Measurements from ENCODE around the gene BIN1.

The BIN1 gene

DNA sequence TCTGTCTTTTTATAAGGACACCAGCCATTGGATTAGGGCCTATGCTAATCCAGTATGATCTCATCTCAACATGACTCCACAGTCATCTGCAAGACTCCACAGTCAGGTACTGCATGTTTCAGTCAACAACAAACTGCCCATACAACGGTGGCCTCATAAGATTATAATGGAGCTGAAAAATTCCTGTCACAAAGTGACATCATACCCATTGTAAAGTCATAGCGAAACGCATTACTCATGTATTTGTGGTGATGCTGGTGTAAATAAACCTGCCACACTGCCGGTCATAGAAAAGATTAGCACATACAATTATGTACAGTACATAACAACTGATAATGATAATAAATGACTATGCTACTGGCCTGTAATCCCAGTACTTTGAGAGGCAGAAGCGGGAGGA lies 106.0 kb downstream of the BIN1 start:
- H3K9ac ChIP-seq (ENCODE audit: low read depth, low read length) = no peak overlapping the region
- H3K4me1 ChIP-seq (ENCODE audit: control insufficient read depth, insufficient read depth, low read length) = 0 out of 2 replicates have a peak, but pooled peaks cover 6% of the 10 kb centered on the region
- H3K36me3 ChIP-seq (ENCODE audit: control insufficient read depth, insufficient read depth, low read length) = no peaks in the 10 kb centered on the region
- no peaks in the 10 kb centered on the region for H3K27me3 ChIP-seq (ENCODE audit: control insufficient read depth, insufficient read depth, low read length)
- H3K4me3 ChIP-seq (ENCODE audit: low read depth, low read length) = no peak overlapping the region
- H3K27ac ChIP-seq (ENCODE audit: low read depth, low read length) = no peak overlapping the region
- H3K9me3 ChIP-seq (ENCODE audit: control insufficient read depth, insufficient read depth, low read length) = no peaks in the 10 kb centered on the region

DNA sequence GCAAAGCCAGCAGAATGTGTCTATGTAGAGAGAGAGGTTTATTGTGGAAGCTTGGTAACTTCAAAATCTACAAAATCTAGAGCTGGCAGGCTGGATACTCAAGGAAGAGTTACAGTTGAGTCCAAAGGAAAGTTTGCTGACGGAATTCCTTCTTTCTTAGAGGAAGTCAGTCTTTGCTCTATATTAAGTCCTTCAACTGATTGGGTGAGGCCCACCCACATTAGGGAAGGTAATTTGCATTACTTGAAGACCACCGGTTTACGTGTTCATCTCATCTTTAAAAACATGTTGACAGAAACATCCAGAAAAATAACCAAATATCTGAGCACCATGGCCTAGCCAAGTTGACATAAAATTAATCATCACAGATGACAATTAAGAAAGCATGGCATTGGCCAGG lies 106.8 kb downstream of the BIN1 start:
- no peak overlapping the region for H3K27ac ChIP-seq (ENCODE audit: low read depth, low read length)
- H3K36me3 ChIP-seq (ENCODE audit: control insufficient read depth, insufficient read depth, low read length) = no peaks in the 10 kb centered on the region
- no peaks in the 10 kb centered on the region for H3K27me3 ChIP-seq (ENCODE audit: control insufficient read depth, insufficient read depth, low read length)
- H3K4me3 ChIP-seq (ENCODE audit: low read depth, low read length) = no peak overlapping the region
- no peak overlapping the region for H3K9ac ChIP-seq (ENCODE audit: low read depth, low read length)
- H3K9me3 ChIP-seq (ENCODE audit: control insufficient read depth, insufficient read depth, low read length) = no peaks in the 10 kb centered on the region
- 0 out of 2 replicates have a peak, but pooled peaks cover 5% of the 10 kb centered on the region for H3K4me1 ChIP-seq (ENCODE audit: control insufficient read depth, insufficient read depth, low read length)

DNA sequence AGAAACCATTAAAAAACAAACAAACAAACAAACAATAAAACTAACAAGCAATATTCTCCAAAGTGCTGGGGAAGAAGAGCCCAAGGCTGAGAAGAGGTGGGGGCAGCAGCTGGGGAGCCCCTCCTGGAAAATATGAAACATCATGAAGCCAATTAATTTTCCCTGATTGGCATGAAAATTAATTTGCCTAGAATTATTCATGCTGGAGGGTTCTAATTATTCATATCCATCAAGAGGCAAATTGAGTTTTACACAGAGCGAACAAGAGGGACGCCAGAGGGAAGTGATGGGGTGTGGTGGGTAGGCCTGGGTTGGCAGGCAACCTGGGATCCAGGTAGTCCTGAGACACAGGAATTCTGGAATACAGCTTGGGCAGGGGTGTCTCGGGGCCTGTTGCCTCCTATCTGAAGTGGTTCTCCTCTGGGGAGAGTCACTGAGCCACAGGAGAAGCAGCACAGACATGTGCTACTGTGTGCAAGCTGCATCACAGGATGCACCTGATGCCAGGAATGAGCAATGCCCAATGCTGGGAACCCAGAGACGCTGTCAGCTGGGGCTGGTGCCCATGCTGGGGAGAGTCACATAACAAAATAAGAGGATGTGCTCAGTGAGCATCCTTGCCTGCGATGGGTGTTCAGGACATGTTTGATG lies 107.7 kb downstream of the BIN1 start:
- Histone ChIP-seq H3K27me3 (ENCODE audit: control insufficient read depth, insufficient read depth, low read length) (no peaks in the 10 kb centered on the region), H3K9me3 (ENCODE audit: control insufficient read depth, insufficient read depth, low read length) (no peaks in the 10 kb centered on the region), H3K4me1 (ENCODE audit: control insufficient read depth, insufficient read depth, low read length) (no peaks in the 10 kb centered on the region), H3K27ac (ENCODE audit: low read depth, low read length) (no peak overlapping the region), H3K4me3 (ENCODE audit: low read depth, low read length) (no peak overlapping the region), H3K36me3 (ENCODE audit: control insufficient read depth, insufficient read depth, low read length) (no peaks in the 10 kb centered on the region), H3K9ac (ENCODE audit: low read depth, low read length) (no peak overlapping the region)

DNA sequence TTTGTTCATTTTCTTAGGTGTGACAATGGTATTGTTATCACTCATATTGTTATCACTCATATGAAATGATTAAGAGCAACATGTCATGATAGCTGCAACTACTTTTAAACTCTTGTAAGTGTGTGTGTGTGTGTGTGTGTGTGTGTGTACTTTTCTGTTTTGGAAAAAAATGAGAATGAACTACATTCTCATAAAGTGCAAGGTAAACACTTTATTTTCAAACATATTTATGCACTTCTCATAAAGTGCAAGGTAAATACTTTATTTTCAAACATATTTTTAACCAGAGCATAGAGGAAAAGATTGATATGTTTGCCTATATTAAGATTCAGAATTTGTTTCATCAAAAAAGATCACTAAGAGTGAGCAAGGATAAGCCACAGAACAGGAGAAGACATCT lies 108.5 kb downstream of the BIN1 start:
- H3K27ac ChIP-seq (ENCODE audit: low read depth, low read length) = no peak overlapping the region
- H3K4me1 ChIP-seq (ENCODE audit: control insufficient read depth, insufficient read depth, low read length) = no peaks in the 10 kb centered on the region
- H3K27me3 ChIP-seq (ENCODE audit: control insufficient read depth, insufficient read depth, low read length) = no peaks in the 10 kb centered on the region
- H3K36me3 ChIP-seq (ENCODE audit: control insufficient read depth, insufficient read depth, low read length) = no peaks in the 10 kb centered on the region
- no peak overlapping the region for H3K4me3 ChIP-seq (ENCODE audit: low read depth, low read length)
- no peaks in the 10 kb centered on the region for H3K9me3 ChIP-seq (ENCODE audit: control insufficient read depth, insufficient read depth, low read length)
- H3K9ac ChIP-seq (ENCODE audit: low read depth, low read length) = no peak overlapping the region

All from HUES48 (cell line).